ENCODE measurements around the gene STIM2. TPM values are rescaled to one million over a fixed set of nuclear protein-coding genes. Genes with fewer than 3 reads are reported as not detected.

Gene STIM2
- polyA plus RNA-seq, 1 donor (not counting 4 experiments of a cell fraction or from before 2014, with no cell fraction given): 20.7 TPM

- DNase-seq (ENCODE audit: low read depth, low spot score) (no peak), FAIRE-seq (peak; percentile 9)
- no peak for TF ChIP-seq CTCF (optimal IDR thresholded peaks at IDR 0.05 in 1 of 3, IDR thresholded peaks at IDR 0.05 in 1 of 3, conservative IDR thresholded peaks at IDR 0.05 in 1 of 3; ENCODE audit: extremely low read depth in 1 of 3, insufficient read depth in 2 of 3, low read length in 3 of 3)
- TF ChIP-seq EZH2 (IDR thresholded peaks at IDR 0.05; ENCODE audit: low read length): no peak
- H3K9me1 ChIP-seq (ENCODE audit: control insufficient read depth, extremely low read depth, insufficient read depth, low read length): no peaks in the 10 kb centered on the region
- no peak overlapping the region for H3K9ac ChIP-seq (ENCODE audit: control insufficient read depth, extremely low read depth, insufficient read depth, low read length)
- no peaks in the 10 kb centered on the region for H4K20me1 ChIP-seq (ENCODE audit: control insufficient read depth, extremely low read depth, insufficient read depth, low read length)
- dilution Hi-C loops (cut with MboI; ENCODE audit: extremely low pct_ligation_motif_present, low sequenced_read_pairs): no loop called here
- H3K4me1 ChIP-seq (ENCODE audit: control insufficient read depth, extremely low read depth, insufficient read depth, low read length): peaks cover 7% of the 10 kb centered on the region
- no peak overlapping the region for H3K27ac ChIP-seq (ENCODE audit: control insufficient read depth, insufficient read depth, low read length)
- H3K27me3 ChIP-seq (ENCODE audit: control insufficient read depth, extremely low read depth, insufficient read depth, low read length): no peaks in the 10 kb centered on the region
- no peak overlapping the region for H2AFZ ChIP-seq (ENCODE audit: control insufficient read depth, low read length)
- H3K4me3 ChIP-seq (ENCODE audit: control insufficient read depth in 2 of 3, extremely low read depth in 1 of 3, insufficient read depth in 2 of 3, low read depth in 1 of 3, low read length in 3 of 3): no peak overlapping the region
- H3K36me3 ChIP-seq (ENCODE audit: control insufficient read depth in 2 of 2, extremely low read depth in 1 of 2, insufficient read depth in 2 of 2, low read length in 2 of 2): no peaks in the 10 kb centered on the region
- H3K79me2 ChIP-seq (ENCODE audit: control insufficient read depth, insufficient read depth, low read length): peaks cover 2% of the 10 kb centered on the region
- no peaks in the 10 kb centered on the region for H3K9me3 ChIP-seq (ENCODE audit: control insufficient read depth, low read depth, low read length)
- H3K4me2 ChIP-seq (ENCODE audit: control insufficient read depth, extremely low read depth, insufficient read depth, low read depth, low read length): no peak overlapping the region
Measured at GRCh38 chr4:26884026-26884425, 23.4 kb downstream of the STIM2 start.

- H3K9me3 ChIP-seq (ENCODE audit: control insufficient read depth, low read depth, low read length): no peaks in the 10 kb centered on the region
- no peaks in the 10 kb centered on the region for H3K27me3 ChIP-seq (ENCODE audit: control insufficient read depth, extremely low read depth, insufficient read depth, low read length)
- dilution Hi-C loops (cut with MboI; ENCODE audit: extremely low pct_ligation_motif_present, low sequenced_read_pairs): no loop called here
- no peak for TF ChIP-seq EZH2 (IDR thresholded peaks at IDR 0.05; ENCODE audit: low read length)
- TF ChIP-seq CTCF (optimal IDR thresholded peaks at IDR 0.05 in 1 of 3, IDR thresholded peaks at IDR 0.05 in 1 of 3, conservative IDR thresholded peaks at IDR 0.05 in 1 of 3; ENCODE audit: extremely low read depth in 1 of 3, insufficient read depth in 2 of 3, low read length in 3 of 3): no peak
- H2AFZ ChIP-seq (ENCODE audit: control insufficient read depth, low read length): no peak overlapping the region
- no peak overlapping the region for H3K4me3 ChIP-seq (ENCODE audit: control insufficient read depth in 2 of 3, extremely low read depth in 1 of 3, insufficient read depth in 2 of 3, low read depth in 1 of 3, low read length in 3 of 3)
- DNase-seq (ENCODE audit: low read depth, low spot score) (no peak), FAIRE-seq (no peak)
- H3K27ac ChIP-seq (ENCODE audit: control insufficient read depth, insufficient read depth, low read length): no peak overlapping the region
- no peak overlapping the region for H3K4me2 ChIP-seq (ENCODE audit: control insufficient read depth, extremely low read depth, insufficient read depth, low read depth, low read length)
- no peak overlapping the region for H3K9ac ChIP-seq (ENCODE audit: control insufficient read depth, extremely low read depth, insufficient read depth, low read length)
- H3K4me1 ChIP-seq (ENCODE audit: control insufficient read depth, extremely low read depth, insufficient read depth, low read length): peaks cover 2% of the 10 kb centered on the region
- H3K36me3 ChIP-seq (ENCODE audit: control insufficient read depth in 2 of 2, extremely low read depth in 1 of 2, insufficient read depth in 2 of 2, low read length in 2 of 2): no peaks in the 10 kb centered on the region
- H4K20me1 ChIP-seq (ENCODE audit: control insufficient read depth, extremely low read depth, insufficient read depth, low read length): no peaks in the 10 kb centered on the region
- peaks cover 2% of the 10 kb centered on the region for H3K79me2 ChIP-seq (ENCODE audit: control insufficient read depth, insufficient read depth, low read length)
- no peaks in the 10 kb centered on the region for H3K9me1 ChIP-seq (ENCODE audit: control insufficient read depth, extremely low read depth, insufficient read depth, low read length)
Measured at GRCh38 chr4:26884486-26884988, 23.9 kb downstream of the STIM2 start.

All from keratinocyte (primary cell).